Measurements from ENCODE around the gene AHNAK2.

DNA sequence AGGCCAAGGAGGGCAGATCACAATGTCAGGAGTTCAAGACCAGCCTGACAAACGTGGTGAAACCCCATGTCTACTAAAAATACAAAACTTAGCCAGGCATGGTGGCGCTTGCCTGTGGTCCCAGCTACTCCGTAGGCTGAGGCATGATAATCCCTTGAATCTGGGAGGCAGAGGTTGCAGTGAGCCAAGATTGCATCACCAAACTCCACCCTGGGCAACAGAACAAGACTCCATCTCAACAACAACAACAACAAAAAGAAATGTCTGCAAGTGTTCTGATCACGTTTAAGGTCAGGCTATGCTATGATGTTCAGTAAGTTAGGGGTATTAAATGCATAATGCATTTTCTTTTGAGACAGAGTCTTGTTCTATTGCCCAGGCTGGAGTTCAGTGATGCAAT is 60.2 kb downstream of the AHNAK2 start:
- TF ChIP-seq, protein P1, sequence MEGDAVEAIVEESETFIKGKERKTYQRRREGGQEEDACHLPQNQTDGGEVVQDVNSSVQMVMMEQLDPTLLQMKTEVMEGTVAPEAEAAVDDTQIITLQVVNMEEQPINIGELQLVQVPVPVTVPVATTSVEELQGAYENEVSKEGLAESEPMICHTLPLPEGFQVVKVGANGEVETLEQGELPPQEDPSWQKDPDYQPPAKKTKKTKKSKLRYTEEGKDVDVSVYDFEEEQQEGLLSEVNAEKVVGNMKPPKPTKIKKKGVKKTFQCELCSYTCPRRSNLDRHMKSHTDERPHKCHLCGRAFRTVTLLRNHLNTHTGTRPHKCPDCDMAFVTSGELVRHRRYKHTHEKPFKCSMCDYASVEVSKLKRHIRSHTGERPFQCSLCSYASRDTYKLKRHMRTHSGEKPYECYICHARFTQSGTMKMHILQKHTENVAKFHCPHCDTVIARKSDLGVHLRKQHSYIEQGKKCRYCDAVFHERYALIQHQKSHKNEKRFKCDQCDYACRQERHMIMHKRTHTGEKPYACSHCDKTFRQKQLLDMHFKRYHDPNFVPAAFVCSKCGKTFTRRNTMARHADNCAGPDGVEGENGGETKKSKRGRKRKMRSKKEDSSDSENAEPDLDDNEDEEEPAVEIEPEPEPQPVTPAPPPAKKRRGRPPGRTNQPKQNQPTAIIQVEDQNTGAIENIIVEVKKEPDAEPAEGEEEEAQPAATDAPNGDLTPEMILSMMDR (IDR thresholded peaks at IDR 0.05), result no peak
- TF ChIP-seq POLR2A (IDR thresholded peaks at IDR 0.05), result no peak

All from body of pancreas (tissue), 4 donors.